Measurements from ENCODE around the gene EARS2.
A peak's percentile ranks its signal among the peaks of the same experiment; 100 is the strongest.
"Not testable (repeated sequence)": the region's sequence is repeated elsewhere in the genome, so short reads cannot be mapped to it uniquely, and the experiment has no call there.

Gene EARS2

DNA sequence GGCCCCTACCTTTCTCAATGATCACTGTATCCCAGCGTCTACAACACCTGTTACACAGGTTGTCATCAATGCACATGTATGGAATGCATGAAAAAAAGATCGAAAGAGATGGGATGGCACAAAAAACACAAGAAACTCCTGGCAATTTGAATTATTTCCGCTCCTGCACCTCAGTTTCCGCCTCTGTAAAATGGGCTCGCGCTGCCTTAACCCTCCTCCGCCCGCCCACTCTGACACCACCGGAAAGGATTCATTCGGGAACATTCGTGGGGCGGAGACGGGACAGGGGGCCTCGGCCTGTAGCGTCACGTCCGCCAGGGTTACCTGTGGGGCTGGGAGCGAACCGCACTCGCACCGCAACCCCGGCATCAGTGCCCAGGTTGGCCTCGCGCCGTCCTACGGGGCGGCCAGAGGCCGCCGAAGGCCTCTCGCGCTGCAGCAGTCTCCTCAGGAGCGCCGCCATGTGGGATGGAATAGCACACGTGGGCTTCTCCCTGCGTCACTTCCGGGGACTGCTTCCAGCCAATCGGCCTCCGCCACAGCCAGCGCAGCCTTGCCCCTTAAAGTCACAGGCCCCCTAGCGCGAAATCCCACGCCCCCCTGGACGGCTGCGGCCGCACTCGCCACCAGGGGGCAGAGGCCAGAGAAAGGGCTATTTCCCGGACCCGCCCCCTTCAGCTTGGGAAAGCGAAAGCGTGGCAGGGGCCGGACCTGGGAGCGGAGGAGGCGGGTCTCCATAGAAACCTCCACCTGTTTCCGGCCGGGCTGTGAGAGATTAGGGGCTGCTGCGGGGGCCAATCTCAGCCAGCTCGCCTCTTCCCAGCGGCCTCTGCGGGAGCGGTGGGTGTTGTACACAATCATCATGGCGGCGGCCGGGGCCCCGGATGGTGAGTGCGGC is at the start of gene EARS2, which contains the start of gene UBFD1:
Gene EARS2, minus strand, starts transcription at position 470 of the 898 bp plus-strand sequence. Its CDS starts 7 bp downstream, at position 463.
Gene UBFD1, plus strand, starts transcription at position 847 of the 898 bp plus-strand sequence. Its CDS starts 16 bp downstream, at position 863.
- peak; percentile 100 for DNase-seq

- DNase-seq = peak; percentile 88
Measured at GRCh38 chr16:23597003-23597756, 40.0 kb upstream of the EARS2 start.

DNA sequence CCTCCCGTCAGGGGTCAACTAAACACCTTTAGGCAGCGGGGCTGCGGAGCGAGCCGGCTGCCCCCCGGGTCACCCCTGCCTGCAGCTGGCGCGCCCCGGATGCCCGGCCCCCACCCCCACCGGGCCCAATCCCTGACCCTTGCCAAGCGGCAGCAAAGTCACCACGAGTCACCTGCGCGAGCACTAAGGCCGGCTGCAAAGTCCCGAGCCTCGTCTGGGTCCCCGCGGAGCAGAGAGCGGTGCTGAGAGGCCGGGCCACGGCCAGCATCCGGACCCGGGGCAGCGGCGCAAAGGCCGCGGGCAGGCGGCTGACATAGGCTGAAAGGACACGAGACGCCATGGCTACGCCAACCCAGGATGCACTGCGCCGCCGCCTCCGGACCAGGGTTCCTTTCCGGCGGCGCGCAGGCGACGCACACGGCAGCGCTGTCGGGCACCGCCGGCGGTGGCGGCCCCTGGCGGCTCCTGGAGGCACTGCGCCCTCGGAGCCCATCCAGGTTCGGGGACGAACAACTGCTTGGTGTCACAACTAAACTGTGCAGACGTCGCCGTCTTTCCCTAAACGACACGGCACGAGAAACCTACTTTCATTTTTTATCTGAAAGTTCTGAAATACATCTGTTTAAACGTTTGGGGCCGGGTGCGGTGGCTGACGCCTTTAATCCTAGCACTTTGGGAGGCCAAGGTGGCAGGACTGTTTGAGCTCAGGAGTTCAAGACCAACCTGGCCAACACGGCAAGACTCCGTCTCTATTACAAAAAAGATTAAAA is 39.0 kb upstream of the EARS2 start, which contains the start of gene NDUFAB1:
Gene NDUFAB1, minus strand, starts transcription at position 366 of the 770 bp plus-strand sequence. Its CDS starts 26 bp downstream, at position 340.
- peak; percentile 95 for DNase-seq

DNA sequence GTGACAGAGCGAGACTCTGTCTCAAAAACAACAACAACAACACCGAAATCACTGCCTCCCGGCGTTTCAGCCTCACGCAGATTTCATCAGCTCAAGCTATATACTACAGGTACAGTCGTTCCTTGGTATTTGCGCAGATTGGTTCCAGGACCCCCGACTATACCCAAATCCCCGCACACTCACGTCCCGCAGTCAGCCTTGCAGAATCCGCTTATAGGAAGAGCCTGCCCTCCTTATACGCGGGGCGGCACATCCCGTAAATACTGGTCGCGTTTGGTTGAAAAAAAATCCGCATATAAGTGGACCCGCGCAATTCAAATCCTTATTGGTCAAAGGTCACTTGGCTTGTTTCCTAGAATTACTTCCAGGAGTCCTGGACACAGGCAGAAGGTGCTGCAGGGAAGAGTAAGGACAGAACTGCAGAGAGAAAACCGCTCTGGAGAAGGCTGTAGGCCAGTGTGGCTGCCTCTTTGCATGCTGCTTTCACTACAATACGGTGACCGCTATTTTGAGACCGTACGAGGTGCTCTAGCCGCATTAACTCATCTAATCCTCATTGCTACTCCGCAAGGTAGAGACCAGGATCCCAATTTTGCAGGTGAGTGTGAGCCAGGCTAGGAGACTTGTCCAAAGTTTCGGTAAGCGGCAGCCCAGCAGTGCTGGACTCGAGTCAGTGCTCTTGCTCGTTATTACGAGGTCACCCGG is 38.2 kb upstream of the EARS2 start:
- DNase-seq = no peak

DNA sequence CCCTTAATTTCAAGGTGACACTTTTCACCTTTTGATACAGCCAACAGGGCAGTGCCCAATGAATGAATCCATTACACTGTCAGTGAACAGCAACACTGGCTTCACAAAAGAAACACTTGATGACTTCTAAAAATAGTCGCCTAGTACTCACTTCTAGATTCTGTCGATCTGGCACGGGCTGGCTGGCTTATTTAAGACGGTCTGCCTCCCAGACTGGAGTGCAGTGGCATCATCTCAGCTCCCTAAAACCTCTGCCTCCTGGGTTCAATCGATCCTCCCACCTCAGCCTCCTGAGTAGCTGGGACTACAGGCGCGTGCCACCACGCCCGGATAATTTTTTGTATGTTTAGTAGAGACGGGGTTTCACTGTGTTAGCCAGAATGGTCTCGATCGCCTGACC is 37.0 kb upstream of the EARS2 start:
- DNase-seq = no peak

DNA sequence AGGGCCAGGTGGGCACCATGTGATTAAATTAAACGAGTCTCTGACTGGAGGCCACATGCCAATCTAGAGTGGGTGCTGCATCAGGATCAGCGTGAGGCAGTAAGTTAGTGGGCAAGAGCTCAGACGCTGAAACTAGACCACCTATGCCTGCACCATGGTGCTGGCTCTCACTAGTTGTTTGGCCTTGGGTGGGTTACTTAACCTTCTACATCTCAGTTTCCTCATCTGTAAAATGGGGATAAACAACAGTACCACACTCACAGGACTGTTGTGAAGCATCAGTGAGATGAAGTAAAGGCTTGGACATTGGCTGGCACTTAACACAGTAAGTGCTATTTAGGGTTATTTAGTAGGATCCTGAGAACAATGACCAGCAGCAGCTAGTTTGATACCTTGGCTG is 33.0 kb upstream of the EARS2 start:
- DNase-seq = no peak

DNA sequence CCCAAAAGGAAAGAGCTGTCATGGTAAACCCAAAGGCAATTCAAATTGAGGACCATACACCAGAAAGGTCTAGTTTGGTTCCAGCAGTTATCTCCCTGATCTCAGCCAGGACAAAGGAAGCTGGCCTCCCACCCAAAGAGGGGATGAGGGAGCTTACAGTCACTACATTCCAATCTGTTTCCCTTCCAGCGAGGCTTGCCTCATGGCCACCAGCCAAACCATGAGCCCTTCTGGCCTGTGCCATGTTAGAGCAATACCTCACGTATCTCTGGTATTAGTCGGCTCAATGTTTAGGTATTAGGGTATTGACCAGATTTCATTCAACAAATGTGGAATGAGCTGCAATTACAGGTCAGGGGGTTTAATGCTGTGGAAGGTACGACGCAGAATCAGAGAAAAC is 30.6 kb upstream of the EARS2 start:
- no peak for DNase-seq

- DNase-seq = peak; percentile 71
Measured at GRCh38 chr16:23584186-23585076, 27.3 kb upstream of the EARS2 start.

GRCh38 chr16:23583271-23583670 is 26.1 kb upstream of the EARS2 start:
- not testable (repeated sequence) for DNase-seq

- DNase-seq = no peak
Measured at GRCh38 chr16:23581764-23582163, 24.6 kb upstream of the EARS2 start.

- DNase-seq = no peak
Measured at GRCh38 chr16:23580391-23580790, 23.2 kb upstream of the EARS2 start.

- no peak for DNase-seq
Measured at GRCh38 chr16:23579371-23579770, 22.2 kb upstream of the EARS2 start.

- peak; percentile 64 for DNase-seq
Measured at GRCh38 chr16:23578101-23578830, 21.1 kb upstream of the EARS2 start.

DNA sequence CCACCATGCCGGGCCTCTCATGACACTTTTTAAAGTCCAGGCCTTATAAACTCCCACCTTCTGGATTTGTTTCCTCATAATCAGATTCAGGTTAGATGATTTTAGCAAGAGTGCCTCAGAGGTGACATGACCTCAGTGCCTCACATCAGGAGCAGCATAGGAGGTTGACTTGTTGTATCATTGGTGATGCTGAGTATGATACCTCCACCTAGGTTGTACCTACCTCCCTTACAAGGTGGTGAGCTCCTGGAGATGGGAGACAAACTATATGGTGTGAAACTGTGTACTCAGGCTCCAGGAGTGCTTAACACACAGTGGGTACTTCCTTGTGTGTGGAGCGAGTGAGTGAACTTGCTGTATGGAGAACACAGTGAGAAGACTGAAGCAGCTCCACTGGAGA is 20.3 kb upstream of the EARS2 start:
- DNase-seq = no peak

DNA sequence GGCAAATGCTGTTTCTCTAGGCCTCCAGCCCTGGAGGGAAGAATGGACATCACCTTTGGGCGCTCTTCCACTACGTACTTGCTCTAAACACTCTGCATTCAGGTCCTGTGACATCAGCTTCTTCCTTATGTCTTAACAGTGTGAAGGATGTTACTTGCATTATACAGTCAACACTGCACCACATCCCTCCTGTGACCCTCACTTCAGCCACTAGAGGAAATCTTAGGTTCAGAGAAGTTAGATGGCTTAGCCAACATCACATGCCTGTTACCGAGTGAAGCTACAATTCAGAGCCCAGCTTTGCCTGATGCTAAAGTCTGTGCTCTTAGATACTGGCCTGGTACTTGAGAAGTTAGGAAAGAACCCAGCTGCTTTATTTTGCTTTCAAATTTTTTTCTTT is 18.7 kb upstream of the EARS2 start:
- no peak for DNase-seq

DNA sequence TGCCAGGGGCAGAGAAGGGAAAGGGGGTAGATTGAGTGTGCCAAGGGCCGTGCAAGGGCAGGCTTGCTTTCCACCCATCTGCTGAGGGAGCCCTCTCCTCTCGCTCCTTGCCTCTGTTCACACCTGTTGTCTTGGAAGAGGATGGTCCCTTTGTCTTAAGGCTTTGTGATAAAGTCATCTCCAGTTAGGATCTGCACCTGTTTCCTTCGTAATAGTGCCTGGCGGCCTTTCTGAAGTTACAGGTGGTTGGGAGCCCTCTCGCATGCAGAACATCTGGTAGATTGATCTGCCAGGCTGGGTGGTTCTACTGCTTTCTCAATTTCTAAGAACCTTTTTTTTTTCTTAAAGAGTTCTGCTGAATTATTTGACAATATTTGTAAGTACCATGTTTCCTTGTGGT is 16.7 kb upstream of the EARS2 start:
- no peak for DNase-seq

- no peak for DNase-seq
Measured at GRCh38 chr16:23572394-23572793, 15.2 kb upstream of the EARS2 start.

GRCh38 chr16:23571895-23572294 is 14.7 kb upstream of the EARS2 start:
- DNase-seq = no peak

- no peak for DNase-seq
Measured at GRCh38 chr16:23570992-23571632, 14.0 kb upstream of the EARS2 start.

DNA sequence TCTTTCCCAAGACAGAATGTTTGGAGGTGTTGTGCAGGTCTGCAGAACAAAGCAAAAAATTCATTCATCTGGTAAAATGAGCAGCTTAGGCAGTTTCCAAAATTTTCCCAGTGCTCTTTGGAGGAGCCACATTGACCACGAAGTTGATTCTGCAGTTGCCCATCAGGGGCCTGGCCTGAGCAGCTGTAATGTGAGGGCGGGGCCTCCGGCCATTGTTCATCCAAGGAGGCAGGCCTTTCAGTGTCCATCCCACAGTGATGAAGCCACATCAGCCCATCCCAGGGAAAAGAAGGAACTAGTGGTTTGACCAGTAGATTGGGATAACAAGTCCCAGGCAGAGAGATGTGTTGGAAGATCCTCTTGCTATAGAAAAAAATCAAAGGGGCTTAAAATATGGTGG is 10.5 kb upstream of the EARS2 start:
- DNase-seq = no peak

All from islet precursor cell (in vitro differentiated cells).